GM23338 (cell line): ENCODE results near the gene ICE1. TPM values are rescaled to one million over a fixed set of nuclear protein-coding genes. Genes with fewer than 3 reads are reported as not detected.

Experiments
- ATAC-seq: fragments of 200-7000 bp; cut with Tn5 transposase; 3 replicates; pipeline ENCODE4 v1.9.1; 2020
- DNase-seq: peaks from one replicate; pipeline ENCODE4 v3.0.0-alpha.2; 2015; ENCODE audit warnings: low spot score
- H2AFZ ChIP-seq: fragments of 200-600 bp; sonication (generic); 2 replicates; pipeline ENCODE4 v1.8.0; 2016; ENCODE audit warnings: antibody characterized with exemption, mild to moderate bottlenecking, moderate library complexity
- H3F3A ChIP-seq: fragments of 200-600 bp; sonication (generic); replicated peaks from 2 replicates; pipeline ENCODE4 v1.8.0; 2017; ENCODE audit warnings: antibody characterized with exemption, mixed run types, low read depth
- H3K27ac ChIP-seq: fragments of 200-600 bp; sonication (generic); 2 replicates; pipeline ENCODE4 v1.6.1; 2016; ENCODE audit warnings: low read depth
- H3K27me3 ChIP-seq: fragments of 200-600 bp; sonication (generic); 2 replicates; pipeline ENCODE4 v1.8.0; 2016; ENCODE audit warnings: mild to moderate bottlenecking, mixed run types, moderate library complexity; ENCODE audit not compliant: insufficient read depth
- H3K36me3 ChIP-seq: fragments of 200-600 bp; sonication (generic); 2 replicates; pipeline ENCODE4 v1.8.0; 2016; ENCODE audit warnings: mild to moderate bottlenecking; ENCODE audit not compliant: insufficient read depth
- H3K4me1 ChIP-seq: fragments of 200-600 bp; sonication (generic); 2 replicates; pipeline ENCODE4 v1.8.0; 2016; ENCODE audit warnings: mild to moderate bottlenecking, moderate library complexity; ENCODE audit not compliant: insufficient read depth
- H3K4me2 ChIP-seq: fragments of 200-600 bp; sonication (generic); 2 replicates; pipeline ENCODE4 v1.7.1; 2017; ENCODE audit warnings: mixed run types
- H3K4me3 ChIP-seq: fragments of 200-600 bp; sonication (generic); 2 replicates; pipeline ENCODE4 v1.6.1; 2016; ENCODE audit warnings: mixed run types
- H3K79me2 ChIP-seq: fragments of 200-600 bp; sonication (generic); replicated peaks from 2 replicates; pipeline ENCODE4 v1.8.0; 2017; ENCODE audit warnings: mild to moderate bottlenecking; ENCODE audit not compliant: insufficient read depth
- H3K9me2 ChIP-seq: fragments of 200-600 bp; sonication (generic); 2 replicates; pipeline ENCODE4 v1.8.0; 2017; ENCODE audit not compliant: insufficient read depth
- H4K20me1 ChIP-seq: fragments of 200-600 bp; sonication (generic); replicated peaks from 2 replicates; pipeline ENCODE4 v1.8.0; 2017; ENCODE audit warnings: mild to moderate bottlenecking; ENCODE audit not compliant: insufficient read depth
- H3K27ac Mint-ChIP-seq: 2 replicates; pipeline ENCODE4 v1.8.0; 2020; ENCODE audit warnings: inconsistent platforms, mild to moderate bottlenecking, moderate library complexity, mixed read lengths
- H3K27me3 Mint-ChIP-seq: 3 replicates; pipeline ENCODE4 v1.8.0; 2022; ENCODE audit warnings: low read depth, mild to moderate bottlenecking, moderate library complexity, mixed read lengths, inconsistent platforms; ENCODE audit not compliant: insufficient read depth, poor library complexity
- H3K36me3 Mint-ChIP-seq: 3 replicates; pipeline ENCODE4 v1.8.0; 2021; ENCODE audit warnings: low read depth, mild to moderate bottlenecking, inconsistent platforms, moderate library complexity, mixed read lengths
- H3K4me1 Mint-ChIP-seq: 3 replicates; pipeline ENCODE4 v1.8.0; 2020; ENCODE audit warnings: mild to moderate bottlenecking, inconsistent platforms, mixed read lengths
- H3K4me3 Mint-ChIP-seq: 3 replicates; pipeline ENCODE4 v1.8.0; 2021; ENCODE audit warnings: moderate library complexity, mild to moderate bottlenecking, inconsistent platforms, mixed read lengths
- H3K9me3 Mint-ChIP-seq: 3 replicates; pipeline ENCODE4 v1.8.0; 2020; ENCODE audit warnings: moderate library complexity, mild to moderate bottlenecking, inconsistent platforms, mixed read lengths
- CREB1 ChIP-seq: fragments of 250-450 bp; sonication (Bioruptor Pico); IDR thresholded peaks from 2 replicates; pipeline ENCODE4 v1.5.0; 2020; ENCODE audit warnings: low read depth, mild to moderate bottlenecking, moderate library complexity
- EZH2 ChIP-seq: fragments of 200-600 bp; sonication (generic); IDR thresholded peaks from one replicate; pipeline ENCODE4 v1.8.0; 2017; ENCODE audit warnings: antibody characterized with exemption, mild to moderate bottlenecking, low read depth; ENCODE audit not compliant: unreplicated experiment
- EZH2phosphoT487 ChIP-seq: fragments of 200-600 bp; sonication (generic); IDR thresholded peaks from one replicate; pipeline ENCODE4 v1.8.1; 2018; ENCODE audit warnings: antibody characterized with exemption; ENCODE audit not compliant: unreplicated experiment
- JUNB ChIP-seq: IDR thresholded peaks from one replicate; pipeline ENCODE4 v1.6.1; 2016; ENCODE audit warnings: antibody characterized with exemption; ENCODE audit not compliant: unreplicated experiment
- NANOG ChIP-seq: IDR thresholded peaks from 2 replicates; pipeline ENCODE4 v1.6.1; 2016; ENCODE audit warnings: antibody characterized with exemption, borderline replicate concordance
- POLR2AphosphoS5 ChIP-seq: IDR thresholded peaks from 2 replicates; pipeline ENCODE4 v1.6.1; 2016; ENCODE audit warnings: antibody characterized with exemption, low read depth
- STAT1 ChIP-seq: IDR thresholded peaks from one replicate; pipeline ENCODE4 v1.6.1; 2016; ENCODE audit warnings: antibody characterized with exemption; ENCODE audit not compliant: unreplicated experiment
- ZNF114 ChIP-seq: fragments of 250-450 bp; sonication (Bioruptor Pico); IDR thresholded peaks from 2 replicates; pipeline ENCODE4 v1.5.0; 2020; ENCODE audit warnings: mild to moderate bottlenecking, moderate library complexity
- ZNF331 ChIP-seq: fragments of 250-450 bp; sonication (Bioruptor Pico); IDR thresholded peaks from 2 replicates; pipeline ENCODE4 v1.5.0; 2020; ENCODE audit warnings: low read depth, mild to moderate bottlenecking, moderate library complexity
- polyA plus RNA-seq: library from polyadenylated mRNA; unstranded; fragments of >200 nt; fragmentation: Nextera tagmentation; extraction: Ambion mirVana; gene quantifications from 2 replicates; pipeline ENCODE4 v1.2.1, GENCODE V29; 2016
- total RNA-seq: library from RNA; depleted of rRNA; stranded (reverse); fragments of >200 nt; shearing (Covaris generic); gene quantifications from 2 replicates; pipeline ENCODE4 v1.2.3, GENCODE V29; 2014
- TF ChIP-seq, protein P1 (sequence below), 2 experiments: fragments of 200-600 bp in 1 of 2; sonication (generic) in 1 of 2; conservative IDR thresholded peaks; 2 replicates each; pipeline versions ENCODE4 v1.5.1 to v1.6.1; 2016 to 2017; ENCODE audit warnings: antibody characterized with exemption in 2 of 2, low read depth in 2 of 2, mild to moderate bottlenecking in 2 of 2, moderate library complexity in 1 of 2
- TF ChIP-seq, protein P2 (sequence below): fragments of 250-450 bp; sonication (Bioruptor Pico); IDR thresholded peaks from 2 replicates; pipeline ENCODE4 v1.5.0; 2020; ENCODE audit warnings: mild to moderate bottlenecking, moderate library complexity
- TF ChIP-seq, protein P3 (sequence below): IDR thresholded peaks from 2 replicates; pipeline ENCODE4 v1.6.1; 2016; ENCODE audit warnings: antibody characterized with exemption
- TF ChIP-seq, protein P4 (sequence below): IDR thresholded peaks from one replicate; pipeline ENCODE4 v1.6.1; 2018; ENCODE audit warnings: antibody characterized with exemption; ENCODE audit not compliant: unreplicated experiment

Gene ICE1
- total and polyA plus RNA-seq, 2 experiments from 2014 or later, result 59.5 to 65.1 TPM

DNA sequence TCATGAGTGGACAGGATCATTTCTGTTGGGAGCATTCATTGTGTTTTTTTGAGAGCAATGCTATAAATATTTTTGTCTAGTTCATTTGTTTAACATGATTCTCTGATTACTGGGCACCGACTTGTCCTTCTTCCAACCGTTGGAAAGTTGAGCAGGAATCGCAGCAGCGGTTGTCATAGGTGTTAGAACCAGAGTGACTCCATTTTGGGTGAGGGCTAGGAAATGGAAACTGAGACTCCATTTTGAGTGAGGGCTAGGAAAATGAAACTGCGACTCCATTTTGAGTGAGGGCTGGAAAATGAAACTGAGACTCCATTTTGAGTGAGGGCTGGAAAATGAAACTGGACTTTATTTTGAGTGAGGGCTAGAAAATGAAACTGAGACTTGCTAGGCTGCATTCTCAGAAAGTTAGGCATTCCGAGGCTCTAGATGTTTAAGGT, 100.6 kb downstream of the ICE1 start (continued):
- TF ChIP-seq ZNF114 (peak; percentile 51; the same call in 1 of the 2 replicates), EZH2phosphoT487 (no peak), ZNF331 (no peak), EZH2 (no peak)

DNA sequence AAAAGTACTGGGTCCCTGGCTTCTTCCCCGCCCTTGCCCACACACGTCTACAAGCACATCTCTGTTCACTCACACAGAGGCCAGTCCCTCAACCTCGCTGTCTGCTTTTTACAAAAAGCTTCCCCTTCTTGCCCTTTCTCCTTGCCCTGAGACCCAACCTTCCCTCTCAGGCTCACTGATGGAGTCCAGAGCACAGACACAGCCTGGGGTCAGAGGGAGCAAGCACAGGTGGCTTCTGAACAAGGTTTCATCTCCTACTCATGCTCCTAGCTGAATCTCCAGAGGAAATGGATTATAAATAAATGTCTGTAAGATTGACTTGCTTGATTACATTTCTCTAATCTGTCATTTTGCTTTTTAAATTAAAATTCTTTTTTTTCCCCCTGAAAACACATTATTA, 101.8 kb downstream of the ICE1 start:
- Histone ChIP-seq H3K4me3 (no peak overlapping the region), H3K4me2 (no peak overlapping the region), H3K9me2 (peaks cover 27% of the 10 kb centered on the region), H3K36me3 (no peaks in the 10 kb centered on the region), H3K27me3 (no peaks in the 10 kb centered on the region), H3K4me1 (peaks cover 27% of the 10 kb centered on the region), H3F3A (no peaks in the 10 kb centered on the region), H3K27ac (no peak overlapping the region), H3K79me2 (no peaks in the 10 kb centered on the region), H4K20me1 (no peaks in the 10 kb centered on the region), H2AFZ (0 out of 2 replicates have a peak overlapping the region, but pooled peaks have one; percentile 28)
- Mint-ChIP-seq H3K4me3 (no peak overlapping the region), H3K9me3 (peaks cover 5% of the 10 kb centered on the region; the same call in 2 of the 3 replicates), H3K27ac (no peak overlapping the region), H3K27me3 (peaks cover 1% of the 10 kb centered on the region), H3K36me3 (peaks cover 4% of the 10 kb centered on the region; the same call in 2 of the 3 replicates), H3K4me1 (peaks cover 26% of the 10 kb centered on the region)
- DNase-seq (no peak), ATAC-seq (no peak)
- TF ChIP-seq POLR2AphosphoS5 (no peak), NANOG (no peak), STAT1 (no peak), JUNB (no peak), CREB1 (no peak), ZNF114 (no peak), EZH2 (no peak), EZH2phosphoT487 (no peak), ZNF331 (no peak)
- TF ChIP-seq, protein P1, sequence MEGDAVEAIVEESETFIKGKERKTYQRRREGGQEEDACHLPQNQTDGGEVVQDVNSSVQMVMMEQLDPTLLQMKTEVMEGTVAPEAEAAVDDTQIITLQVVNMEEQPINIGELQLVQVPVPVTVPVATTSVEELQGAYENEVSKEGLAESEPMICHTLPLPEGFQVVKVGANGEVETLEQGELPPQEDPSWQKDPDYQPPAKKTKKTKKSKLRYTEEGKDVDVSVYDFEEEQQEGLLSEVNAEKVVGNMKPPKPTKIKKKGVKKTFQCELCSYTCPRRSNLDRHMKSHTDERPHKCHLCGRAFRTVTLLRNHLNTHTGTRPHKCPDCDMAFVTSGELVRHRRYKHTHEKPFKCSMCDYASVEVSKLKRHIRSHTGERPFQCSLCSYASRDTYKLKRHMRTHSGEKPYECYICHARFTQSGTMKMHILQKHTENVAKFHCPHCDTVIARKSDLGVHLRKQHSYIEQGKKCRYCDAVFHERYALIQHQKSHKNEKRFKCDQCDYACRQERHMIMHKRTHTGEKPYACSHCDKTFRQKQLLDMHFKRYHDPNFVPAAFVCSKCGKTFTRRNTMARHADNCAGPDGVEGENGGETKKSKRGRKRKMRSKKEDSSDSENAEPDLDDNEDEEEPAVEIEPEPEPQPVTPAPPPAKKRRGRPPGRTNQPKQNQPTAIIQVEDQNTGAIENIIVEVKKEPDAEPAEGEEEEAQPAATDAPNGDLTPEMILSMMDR (conservative IDR thresholded peaks at IDR 0.05; ENCODE audit: low read depth in 2 of 2), result no peak
- TF ChIP-seq, protein P2, sequence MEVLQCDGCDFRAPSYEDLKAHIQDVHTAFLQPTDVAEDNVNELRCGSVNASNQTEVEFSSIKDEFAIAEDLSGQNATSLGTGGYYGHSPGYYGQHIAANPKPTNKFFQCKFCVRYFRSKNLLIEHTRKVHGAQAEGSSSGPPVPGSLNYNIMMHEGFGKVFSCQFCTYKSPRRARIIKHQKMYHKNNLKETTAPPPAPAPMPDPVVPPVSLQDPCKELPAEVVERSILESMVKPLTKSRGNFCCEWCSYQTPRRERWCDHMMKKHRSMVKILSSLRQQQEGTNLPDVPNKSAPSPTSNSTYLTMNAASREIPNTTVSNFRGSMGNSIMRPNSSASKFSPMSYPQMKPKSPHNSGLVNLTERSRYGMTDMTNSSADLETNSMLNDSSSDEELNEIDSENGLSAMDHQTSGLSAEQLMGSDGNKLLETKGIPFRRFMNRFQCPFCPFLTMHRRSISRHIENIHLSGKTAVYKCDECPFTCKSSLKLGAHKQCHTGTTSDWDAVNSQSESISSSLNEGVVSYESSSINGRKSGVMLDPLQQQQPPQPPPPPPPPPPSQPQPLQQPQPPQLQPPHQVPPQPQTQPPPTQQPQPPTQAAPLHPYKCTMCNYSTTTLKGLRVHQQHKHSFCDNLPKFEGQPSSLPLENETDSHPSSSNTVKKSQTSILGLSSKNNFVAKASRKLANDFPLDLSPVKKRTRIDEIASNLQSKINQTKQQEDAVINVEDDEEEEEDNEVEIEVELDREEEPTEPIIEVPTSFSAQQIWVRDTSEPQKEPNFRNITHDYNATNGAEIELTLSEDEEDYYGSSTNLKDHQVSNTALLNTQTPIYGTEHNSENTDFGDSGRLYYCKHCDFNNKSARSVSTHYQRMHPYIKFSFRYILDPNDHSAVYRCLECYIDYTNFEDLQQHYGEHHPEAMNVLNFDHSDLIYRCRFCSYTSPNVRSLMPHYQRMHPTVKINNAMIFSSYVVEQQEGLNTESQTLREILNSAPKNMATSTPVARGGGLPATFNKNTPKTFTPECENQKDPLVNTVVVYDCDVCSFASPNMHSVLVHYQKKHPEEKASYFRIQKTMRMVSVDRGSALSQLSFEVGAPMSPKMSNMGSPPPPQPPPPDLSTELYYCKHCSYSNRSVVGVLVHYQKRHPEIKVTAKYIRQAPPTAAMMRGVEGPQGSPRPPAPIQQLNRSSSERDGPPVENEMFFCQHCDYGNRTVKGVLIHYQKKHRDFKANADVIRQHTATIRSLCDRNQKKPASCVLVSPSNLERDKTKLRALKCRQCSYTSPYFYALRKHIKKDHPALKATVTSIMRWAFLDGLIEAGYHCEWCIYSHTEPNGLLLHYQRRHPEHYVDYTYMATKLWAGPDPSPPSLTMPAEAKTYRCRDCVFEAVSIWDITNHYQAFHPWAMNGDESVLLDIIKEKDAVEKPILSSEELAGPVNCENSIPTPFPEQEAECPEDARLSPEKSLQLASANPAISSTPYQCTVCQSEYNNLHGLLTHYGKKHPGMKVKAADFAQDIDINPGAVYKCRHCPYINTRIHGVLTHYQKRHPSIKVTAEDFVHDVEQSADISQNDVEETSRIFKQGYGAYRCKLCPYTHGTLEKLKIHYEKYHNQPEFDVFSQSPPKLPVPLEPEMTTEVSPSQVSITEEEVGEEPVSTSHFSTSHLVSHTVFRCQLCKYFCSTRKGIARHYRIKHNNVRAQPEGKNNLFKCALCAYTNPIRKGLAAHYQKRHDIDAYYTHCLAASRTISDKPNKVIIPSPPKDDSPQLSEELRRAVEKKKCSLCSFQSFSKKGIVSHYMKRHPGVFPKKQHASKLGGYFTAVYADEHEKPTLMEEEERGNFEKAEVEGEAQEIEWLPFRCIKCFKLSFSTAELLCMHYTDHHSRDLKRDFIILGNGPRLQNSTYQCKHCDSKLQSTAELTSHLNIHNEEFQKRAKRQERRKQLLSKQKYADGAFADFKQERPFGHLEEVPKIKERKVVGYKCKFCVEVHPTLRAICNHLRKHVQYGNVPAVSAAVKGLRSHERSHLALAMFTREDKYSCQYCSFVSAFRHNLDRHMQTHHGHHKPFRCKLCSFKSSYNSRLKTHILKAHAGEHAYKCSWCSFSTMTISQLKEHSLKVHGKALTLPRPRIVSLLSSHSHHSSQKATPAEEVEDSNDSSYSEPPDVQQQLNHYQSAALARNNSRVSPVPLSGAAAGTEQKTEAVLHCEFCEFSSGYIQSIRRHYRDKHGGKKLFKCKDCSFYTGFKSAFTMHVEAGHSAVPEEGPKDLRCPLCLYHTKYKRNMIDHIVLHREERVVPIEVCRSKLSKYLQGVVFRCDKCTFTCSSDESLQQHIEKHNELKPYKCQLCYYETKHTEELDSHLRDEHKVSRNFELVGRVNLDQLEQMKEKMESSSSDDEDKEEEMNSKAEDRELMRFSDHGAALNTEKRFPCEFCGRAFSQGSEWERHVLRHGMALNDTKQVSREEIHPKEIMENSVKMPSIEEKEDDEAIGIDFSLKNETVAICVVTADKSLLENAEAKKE (CRISPR knock-in tag), result no peak
- TF ChIP-seq, protein P3, sequence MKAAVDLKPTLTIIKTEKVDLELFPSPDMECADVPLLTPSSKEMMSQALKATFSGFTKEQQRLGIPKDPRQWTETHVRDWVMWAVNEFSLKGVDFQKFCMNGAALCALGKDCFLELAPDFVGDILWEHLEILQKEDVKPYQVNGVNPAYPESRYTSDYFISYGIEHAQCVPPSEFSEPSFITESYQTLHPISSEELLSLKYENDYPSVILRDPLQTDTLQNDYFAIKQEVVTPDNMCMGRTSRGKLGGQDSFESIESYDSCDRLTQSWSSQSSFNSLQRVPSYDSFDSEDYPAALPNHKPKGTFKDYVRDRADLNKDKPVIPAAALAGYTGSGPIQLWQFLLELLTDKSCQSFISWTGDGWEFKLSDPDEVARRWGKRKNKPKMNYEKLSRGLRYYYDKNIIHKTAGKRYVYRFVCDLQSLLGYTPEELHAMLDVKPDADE, result no peak
- TF ChIP-seq, protein P4, sequence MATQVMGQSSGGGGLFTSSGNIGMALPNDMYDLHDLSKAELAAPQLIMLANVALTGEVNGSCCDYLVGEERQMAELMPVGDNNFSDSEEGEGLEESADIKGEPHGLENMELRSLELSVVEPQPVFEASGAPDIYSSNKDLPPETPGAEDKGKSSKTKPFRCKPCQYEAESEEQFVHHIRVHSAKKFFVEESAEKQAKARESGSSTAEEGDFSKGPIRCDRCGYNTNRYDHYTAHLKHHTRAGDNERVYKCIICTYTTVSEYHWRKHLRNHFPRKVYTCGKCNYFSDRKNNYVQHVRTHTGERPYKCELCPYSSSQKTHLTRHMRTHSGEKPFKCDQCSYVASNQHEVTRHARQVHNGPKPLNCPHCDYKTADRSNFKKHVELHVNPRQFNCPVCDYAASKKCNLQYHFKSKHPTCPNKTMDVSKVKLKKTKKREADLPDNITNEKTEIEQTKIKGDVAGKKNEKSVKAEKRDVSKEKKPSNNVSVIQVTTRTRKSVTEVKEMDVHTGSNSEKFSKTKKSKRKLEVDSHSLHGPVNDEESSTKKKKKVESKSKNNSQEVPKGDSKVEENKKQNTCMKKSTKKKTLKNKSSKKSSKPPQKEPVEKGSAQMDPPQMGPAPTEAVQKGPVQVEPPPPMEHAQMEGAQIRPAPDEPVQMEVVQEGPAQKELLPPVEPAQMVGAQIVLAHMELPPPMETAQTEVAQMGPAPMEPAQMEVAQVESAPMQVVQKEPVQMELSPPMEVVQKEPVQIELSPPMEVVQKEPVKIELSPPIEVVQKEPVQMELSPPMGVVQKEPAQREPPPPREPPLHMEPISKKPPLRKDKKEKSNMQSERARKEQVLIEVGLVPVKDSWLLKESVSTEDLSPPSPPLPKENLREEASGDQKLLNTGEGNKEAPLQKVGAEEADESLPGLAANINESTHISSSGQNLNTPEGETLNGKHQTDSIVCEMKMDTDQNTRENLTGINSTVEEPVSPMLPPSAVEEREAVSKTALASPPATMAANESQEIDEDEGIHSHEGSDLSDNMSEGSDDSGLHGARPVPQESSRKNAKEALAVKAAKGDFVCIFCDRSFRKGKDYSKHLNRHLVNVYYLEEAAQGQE, result no peak
